Mucosa of gallbladder (tissue), 1 donor: ENCODE results near the gene FAAP100. TPM values are rescaled to one million over a fixed set of nuclear protein-coding genes. Genes with fewer than 3 reads are reported as not detected.

Experiments used
- DNase-seq: peaks from one replicate; pipeline ENCODE4 v3.0.0-alpha.2; 2020; ENCODE audit warnings: low spot score
- total RNA-seq: library from RNA; stranded (reverse); gene quantifications from one replicate; pipeline ENCODE4 v1.2.1, GENCODE V29; 2021
- donor health status: DM: no; HTN: no; CAD: no.

Gene FAAP100
- total RNA-seq, 1 donor from 2014 or later: 37.0 TPM

DNA sequence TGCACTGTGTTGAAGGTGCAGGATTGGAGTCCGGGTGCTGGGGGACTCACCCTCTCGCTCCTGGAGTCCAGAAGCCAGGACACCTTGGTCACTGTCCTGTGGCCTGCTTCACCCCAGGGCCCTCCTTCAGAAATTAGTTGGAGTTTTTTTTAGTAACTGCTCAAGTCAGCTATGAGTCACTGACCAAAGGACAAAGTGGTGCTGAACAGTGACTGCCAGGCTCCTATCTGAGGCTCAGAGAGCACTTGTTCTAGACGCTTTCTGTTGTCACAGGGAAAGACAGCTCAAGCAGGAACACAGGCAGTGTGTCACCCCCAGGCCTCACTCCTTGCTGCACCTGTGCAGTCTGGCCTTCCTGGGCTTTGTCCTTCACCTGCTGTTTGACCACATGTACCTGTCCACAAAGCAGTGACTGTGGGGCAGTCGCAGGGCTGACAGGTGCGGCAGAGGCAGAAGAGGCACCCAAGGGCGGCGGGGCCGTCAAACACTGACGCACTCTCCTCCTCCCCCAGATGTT is 4.1 kb upstream of the FAAP100 start:
- no peak for DNase-seq

DNA sequence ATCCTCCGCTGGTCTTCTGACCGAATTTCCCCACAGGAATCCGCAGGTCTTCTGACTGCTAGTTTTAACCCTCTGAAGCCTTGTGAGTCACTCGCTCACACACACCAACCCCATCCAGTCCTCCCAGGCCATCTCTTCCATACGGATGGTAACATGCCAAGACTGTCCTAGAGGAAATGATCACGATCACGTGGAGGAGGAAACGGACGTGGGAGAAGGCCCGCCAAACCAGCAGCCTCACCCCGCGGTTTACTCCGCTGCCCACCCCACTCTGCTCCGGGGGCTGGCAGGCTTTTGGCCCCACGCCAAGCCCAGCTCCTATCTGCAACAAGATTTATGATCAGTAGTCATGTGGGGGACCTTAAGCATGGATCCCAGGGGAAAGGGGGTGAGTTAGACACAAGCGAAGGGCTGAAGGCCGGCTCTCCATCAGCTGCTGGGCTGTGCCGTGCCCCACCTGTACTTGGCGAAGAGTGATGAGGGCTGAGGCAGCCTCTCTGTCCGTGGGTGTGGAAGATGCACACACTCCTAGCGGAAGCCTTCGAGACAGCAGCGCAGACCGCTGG is 1.5 kb upstream of the FAAP100 start:
- no peak for DNase-seq

DNA sequence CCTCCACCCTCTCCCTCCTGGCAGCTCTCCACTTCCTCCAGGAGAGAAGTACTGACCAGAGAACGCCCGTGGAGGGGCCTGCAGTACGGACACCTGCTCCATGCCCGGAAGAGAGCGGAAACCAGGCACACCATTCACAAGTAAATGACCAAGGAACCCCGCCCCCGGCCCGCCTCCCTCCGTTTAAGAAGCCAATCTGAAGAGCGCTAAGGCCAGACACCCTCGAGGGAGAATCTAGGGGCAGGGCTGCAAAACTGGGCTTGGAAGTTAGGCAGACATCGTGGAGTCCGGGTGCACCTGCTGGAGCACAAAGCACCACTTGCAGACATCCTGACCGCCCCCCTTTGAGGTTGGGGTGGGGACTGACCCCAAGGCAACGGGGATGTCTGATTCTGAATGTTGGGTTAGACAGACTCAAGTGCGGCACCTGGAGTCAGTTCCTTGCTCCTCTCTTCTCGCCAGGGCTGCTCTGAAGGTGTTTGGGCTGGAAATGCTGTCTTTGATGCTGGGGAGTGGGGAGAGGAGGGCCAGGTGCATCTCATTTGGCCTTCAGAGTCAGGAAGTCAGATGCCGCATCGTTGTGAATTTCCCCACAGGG is 964 bp upstream of the FAAP100 start:
- peak; percentile 63 for DNase-seq

DNA sequence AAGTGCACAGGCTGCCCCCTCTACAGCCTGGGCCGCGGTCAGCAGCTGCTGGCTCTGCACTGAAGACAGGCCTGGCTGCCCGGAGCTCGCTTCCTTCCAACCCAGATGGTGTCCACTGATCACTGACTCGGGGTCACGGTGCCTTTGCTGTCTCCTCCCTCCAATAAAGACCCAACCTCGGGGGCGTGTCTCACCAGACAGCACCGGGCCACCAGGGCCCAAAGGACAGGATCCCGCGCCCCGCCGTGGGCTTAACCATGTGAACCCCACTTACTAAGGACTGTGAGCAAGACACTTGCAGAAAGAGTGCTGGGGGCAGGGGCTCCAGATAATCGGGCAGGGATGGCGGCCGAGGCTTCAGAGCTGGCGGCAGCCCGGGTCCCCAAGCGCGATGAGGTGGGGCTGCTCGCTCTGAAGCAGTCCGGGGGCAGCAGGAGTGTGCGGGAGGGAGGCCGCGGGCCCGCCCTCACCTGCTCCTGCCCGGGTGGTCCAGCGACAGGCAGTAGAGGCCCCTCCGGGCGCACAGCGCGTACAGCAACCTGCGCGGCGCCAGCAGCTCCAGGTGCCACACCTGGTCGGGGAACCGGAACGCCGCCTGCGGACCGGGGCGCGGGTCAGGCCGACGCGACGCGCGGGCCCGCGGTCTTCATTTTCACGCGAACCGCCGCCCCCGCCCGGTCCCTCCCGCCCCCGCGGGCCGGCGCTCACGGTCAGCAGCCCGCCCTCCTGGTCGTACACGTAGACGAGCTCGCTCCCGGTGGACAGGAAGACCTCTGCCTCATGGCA is 502 bp downstream of the FAAP100 start:
- DNase-seq: no peak

DNA sequence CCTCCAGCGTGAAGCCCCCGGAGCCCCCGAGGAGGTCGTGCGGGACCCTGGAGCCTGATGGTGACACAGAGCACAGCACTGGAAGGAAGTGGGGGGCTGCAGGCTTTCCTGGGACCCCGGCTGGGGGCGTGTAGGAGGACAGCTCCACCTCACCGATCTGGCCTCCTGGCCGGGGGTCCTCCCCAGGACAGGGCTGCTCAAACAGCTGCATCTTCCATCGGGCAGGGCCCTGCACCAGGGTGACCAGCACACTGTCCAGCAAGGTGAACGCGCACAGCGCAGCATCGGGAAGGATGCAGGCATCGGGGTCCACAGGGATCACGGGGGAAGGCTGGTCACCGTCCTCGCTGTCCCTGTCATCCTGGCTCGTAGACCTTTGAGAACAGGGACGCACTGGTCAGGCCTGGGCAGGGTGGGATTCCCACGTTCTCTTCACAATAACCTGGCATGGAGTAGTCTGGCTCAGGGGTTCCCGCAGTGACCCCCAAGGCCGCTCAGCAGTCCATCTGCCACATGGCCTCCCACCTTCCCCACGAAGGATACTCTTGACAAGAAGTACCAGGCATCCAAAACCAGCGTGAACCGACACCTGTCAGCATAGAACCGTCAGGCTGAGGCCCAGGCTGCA is 1.2 kb downstream of the FAAP100 start:
- no peak for DNase-seq

GRCh38 chr17:81550285-81550684 is 1.9 kb downstream of the FAAP100 start:
- no peak for DNase-seq

GRCh38 chr17:81549826-81550225 is 2.3 kb downstream of the FAAP100 start:
- no peak for DNase-seq

DNA sequence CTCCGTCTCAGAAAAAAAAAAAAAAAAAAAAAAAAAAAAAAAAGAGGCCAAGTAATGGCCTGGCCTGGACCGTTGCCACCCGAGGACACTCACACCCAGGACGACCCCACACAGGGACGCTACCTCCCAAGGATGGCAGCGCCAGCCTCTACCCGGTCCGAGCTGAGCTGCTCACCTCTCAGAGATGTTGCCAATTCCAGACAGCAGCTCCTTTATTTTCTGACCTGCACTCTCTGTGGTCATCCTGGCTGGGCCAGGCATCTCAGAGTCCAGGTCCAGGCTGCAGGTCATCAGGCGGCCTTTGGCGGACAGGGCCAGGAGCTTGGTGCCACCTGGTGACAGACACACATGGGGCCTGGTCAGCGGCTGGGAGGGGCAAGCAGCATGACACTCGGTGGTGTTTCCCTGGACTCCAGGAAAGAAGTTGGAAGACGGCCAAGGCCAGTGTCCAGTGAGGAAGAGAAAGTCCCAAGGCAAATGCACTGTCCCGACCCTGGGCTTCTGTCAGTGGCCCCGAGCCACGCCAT is 3.1 kb downstream of the FAAP100 start:
- DNase-seq: no peak

DNA sequence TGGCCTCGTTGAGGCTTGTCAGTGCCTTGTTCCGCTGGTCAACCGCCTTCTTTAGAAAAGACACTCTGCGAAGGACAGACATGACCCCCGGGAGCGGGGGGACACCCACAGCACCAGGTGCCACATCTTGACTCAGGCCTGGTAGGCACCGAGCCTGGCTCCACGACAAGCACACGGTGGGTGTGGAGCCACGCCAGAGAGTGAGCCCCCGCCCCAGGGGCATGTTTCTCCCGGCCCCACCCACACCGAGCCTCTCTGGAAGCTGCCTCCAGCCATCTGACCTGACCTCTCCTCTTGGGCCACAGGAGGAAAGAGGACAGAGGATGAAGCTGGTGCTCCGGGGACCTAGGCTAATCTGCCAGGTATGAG is 4.6 kb downstream of the FAAP100 start:
- no peak for DNase-seq

GRCh38 chr17:81546906-81547613 is 5.1 kb downstream of the FAAP100 start:
- no peak for DNase-seq

- no peak for DNase-seq
Measured at GRCh38 chr17:81545160-81545949, 6.8 kb downstream of the FAAP100 start.

DNA sequence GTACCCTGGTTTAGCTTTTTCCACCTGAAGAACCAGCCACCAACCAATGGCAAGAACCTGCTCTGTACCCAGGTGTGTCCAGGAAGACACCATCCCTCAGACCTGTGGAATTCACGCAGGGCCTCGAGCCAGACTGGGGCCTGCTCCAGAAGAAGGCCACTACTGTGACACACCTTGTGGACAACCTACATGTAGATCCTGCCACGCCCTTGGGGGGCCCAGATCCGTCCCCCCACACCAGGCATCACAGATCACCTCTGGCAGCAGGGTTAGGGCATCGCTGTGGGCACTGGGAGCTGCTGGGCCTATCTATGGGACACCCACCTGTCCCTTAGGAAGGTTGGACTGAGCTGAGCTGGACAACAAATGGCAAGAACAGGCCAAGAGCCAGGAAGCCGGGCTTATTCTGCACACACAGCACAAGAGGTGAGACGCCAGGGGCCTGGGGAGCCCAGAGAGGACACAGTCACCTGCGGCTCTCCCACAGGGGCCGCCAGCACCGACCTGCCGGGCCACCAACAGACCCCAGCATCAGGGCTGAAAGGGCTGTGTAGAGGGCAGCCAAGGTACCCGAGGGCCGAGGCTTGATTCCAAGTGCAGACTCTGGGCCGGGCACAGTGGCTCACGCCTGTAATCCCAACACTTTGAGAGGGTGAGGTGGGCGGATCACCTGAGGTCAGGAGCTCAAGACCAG is 7.7 kb downstream of the FAAP100 start:
- DNase-seq: no peak

- no peak for DNase-seq
Measured at GRCh38 chr17:81543756-81544155, 8.4 kb downstream of the FAAP100 start.

DNA sequence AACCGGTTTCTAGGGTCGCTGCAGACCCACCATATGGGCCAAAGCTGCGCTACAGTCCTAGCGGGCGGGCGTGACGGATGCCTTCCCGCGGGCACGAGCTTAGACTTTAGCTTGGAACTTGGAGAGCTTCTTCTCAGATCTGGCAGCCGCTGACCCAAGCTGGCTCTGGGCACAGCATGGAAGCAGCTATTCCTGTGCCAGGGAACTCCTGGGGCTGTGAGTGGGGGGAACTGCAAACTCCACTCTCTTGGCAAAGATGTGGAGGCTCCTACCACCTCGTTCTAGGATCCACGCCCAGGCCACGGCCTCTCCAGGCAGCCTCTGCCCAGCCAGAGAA is 8.8 kb downstream of the FAAP100 start:
- DNase-seq: no peak

- no peak for DNase-seq
Measured at GRCh38 chr17:81542431-81543338, 9.5 kb downstream of the FAAP100 start.

GRCh38 chr17:81541123-81541522 is 11.0 kb downstream of the FAAP100 start:
- DNase-seq: no peak

DNA sequence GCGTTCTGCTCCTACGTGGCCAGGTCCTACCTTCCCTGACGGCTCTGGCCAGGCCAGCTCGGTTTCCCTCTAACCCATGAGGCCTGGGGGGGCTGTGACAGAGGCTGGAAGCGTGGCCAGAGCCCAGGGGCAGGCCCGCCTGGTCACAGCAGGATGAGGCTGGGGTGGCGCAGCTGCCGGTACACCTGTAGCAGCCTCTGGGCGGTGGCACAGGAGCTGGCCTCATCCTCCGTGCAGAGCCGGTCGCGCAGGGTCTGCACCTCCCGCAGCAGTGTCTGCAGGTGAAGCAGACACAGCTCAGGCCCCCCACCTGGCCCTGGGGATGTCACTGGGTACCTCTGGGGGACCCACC is 11.5 kb downstream of the FAAP100 start:
- no peak for DNase-seq

GRCh38 chr17:81539961-81540675 is 12.0 kb downstream of the FAAP100 start:
- DNase-seq: no peak

GRCh38 chr17:81539571-81539900 is 12.6 kb downstream of the FAAP100 start:
- DNase-seq: no peak
